D721Med (cell line): ENCODE data around the gene C20orf202.

Source experiments
- DNase-seq: peaks from one replicate; pipeline ENCODE4 v3.0.0; 2011; ENCODE audit warnings: low spot score; ENCODE audit not compliant: insufficient read length
- FAIRE-seq: peaks from 2 replicates; lab custom pipeline; 2011; peaks lifted over from hg19 to GRCh38; lab: Jason Lieb, UNC
- TF ChIP-seq, protein P1 (sequence below): IDR thresholded peaks from 2 replicates; pipeline ENCODE4 v1.5.1; 2012; ENCODE audit warnings: mild to moderate bottlenecking, control low read depth; ENCODE audit not compliant: insufficient read depth; ENCODE audit errors: missing control alignments

Gene C20orf202

GRCh38 chr20:1197801-1198200 is 5.5 kb upstream of the C20orf202 start:
- TF ChIP-seq, protein P1, sequence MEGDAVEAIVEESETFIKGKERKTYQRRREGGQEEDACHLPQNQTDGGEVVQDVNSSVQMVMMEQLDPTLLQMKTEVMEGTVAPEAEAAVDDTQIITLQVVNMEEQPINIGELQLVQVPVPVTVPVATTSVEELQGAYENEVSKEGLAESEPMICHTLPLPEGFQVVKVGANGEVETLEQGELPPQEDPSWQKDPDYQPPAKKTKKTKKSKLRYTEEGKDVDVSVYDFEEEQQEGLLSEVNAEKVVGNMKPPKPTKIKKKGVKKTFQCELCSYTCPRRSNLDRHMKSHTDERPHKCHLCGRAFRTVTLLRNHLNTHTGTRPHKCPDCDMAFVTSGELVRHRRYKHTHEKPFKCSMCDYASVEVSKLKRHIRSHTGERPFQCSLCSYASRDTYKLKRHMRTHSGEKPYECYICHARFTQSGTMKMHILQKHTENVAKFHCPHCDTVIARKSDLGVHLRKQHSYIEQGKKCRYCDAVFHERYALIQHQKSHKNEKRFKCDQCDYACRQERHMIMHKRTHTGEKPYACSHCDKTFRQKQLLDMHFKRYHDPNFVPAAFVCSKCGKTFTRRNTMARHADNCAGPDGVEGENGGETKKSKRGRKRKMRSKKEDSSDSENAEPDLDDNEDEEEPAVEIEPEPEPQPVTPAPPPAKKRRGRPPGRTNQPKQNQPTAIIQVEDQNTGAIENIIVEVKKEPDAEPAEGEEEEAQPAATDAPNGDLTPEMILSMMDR, result no peak
- DNase-seq (no peak), FAIRE-seq (no peak)

- no peak for DNase-seq
- FAIRE-seq, result no peak
- TF ChIP-seq, protein P1, result no peak
Measured at GRCh38 chr20:1198751-1199150, 4.5 kb upstream of the C20orf202 start.

GRCh38 chr20:1199212-1199873 is 3.9 kb upstream of the C20orf202 start:
- DNase-seq, result no peak
- FAIRE-seq, result no peak
- TF ChIP-seq, protein P1, result no peak

DNA sequence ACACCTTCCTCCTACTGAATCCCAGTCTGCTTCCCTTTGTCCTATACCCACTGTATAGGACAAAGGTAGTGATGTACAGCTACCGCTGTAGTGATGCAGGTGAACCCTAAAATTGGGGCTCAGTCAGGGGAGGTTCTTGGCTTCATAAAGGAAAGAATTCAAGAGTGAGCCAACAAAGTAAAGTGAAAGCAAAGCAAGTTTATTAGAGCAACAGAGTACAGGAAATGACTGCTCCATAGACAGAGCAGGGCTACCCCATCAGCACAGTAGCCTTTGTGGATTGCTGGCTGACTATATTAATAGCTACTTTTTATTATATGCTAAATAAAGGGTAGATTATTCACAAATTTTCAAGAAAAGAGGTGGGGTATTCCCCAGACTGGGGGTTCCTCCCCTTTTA is 3.3 kb upstream of the C20orf202 start:
- TF ChIP-seq, protein P1, result no peak
- FAIRE-seq (no peak), DNase-seq (no peak)

GRCh38 chr20:1203630-1204029 is 376 bp downstream of the C20orf202 start:
- TF ChIP-seq, protein P1, result no peak
- no peak for DNase-seq
- no peak for FAIRE-seq

DNA sequence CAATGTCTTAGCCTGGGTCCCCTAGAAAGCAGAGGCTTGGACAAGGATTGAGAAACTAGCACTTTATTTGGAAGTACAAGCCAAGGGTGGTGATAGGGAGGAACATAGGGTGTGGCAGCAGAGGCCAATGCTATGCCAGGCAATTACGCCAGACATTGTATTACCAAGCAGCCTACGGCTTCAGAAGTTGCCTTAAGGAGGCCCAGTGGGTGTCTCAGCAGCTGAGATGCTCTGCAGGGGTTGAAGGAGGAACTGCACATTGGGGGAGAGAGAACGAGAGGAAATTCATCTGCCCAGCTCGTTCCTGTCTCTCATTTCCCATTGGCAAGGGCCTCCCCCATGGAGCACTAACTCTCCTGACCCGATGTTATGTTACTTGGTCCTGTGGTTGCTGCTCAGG is 859 bp downstream of the C20orf202 start:
- TF ChIP-seq, protein P1, result no peak

DNA sequence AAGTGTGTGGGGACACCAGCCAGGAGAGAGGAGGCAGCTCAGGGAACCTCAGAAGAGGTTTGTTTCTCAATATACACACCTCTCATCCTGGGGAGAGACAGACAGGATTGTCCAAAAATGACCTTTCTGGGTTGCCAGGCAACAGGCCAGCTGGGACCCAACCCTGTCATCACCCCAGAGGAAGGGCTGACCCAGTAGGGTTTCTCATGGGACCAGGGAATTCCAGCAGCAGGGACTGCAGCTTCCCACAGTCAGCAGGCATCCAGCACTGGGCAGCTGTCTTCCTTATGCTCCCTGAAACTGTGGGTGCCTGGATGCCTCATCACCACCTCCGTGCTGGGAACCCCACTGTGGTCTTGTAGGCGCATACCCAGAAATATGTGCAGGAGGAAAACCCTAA is 1.3 kb downstream of the C20orf202 start:
- no peak for DNase-seq
- FAIRE-seq, result no peak
- TF ChIP-seq, protein P1, result no peak

More for the DNA sequence above, 859 bp downstream of the C20orf202 start:
- DNase-seq (no peak), FAIRE-seq (no peak)
